Measurements from ENCODE around the gene DPH5.

GRCh38 chr1:101044259-101044658, 18.7 kb upstream of the DPH5 start:
- TF ChIP-seq CTCF (IDR thresholded peaks at IDR 0.05) = no peak
- no peak for TF ChIP-seq POLR2A (IDR thresholded peaks at IDR 0.05)
